Right renal pelvis (tissue), 4 donors: ENCODE data around the gene FHIT. TPM values are rescaled to one million over a fixed set of nuclear protein-coding genes. Genes with fewer than 3 reads are reported as not detected.

Source experiments
- DNase-seq, 4 donors: peaks; one replicate each; pipeline ENCODE4 v3.0.0-alpha.2; 2013; ENCODE audit warnings: low read depth in 4 of 4, low spot score in 3 of 4, missing footprints in 1 of 4
- polyA plus RNA-seq, 4 donors: library from polyadenylated mRNA; unstranded; fragments of 120-200 nt; gene quantifications; one replicate each; pipeline ENCODE4 v1.2.1, GENCODE V29; 2013; ENCODE audit not compliant: insufficient read length in 4 of 4

FHIT gene
- polyA plus RNA-seq, 4 donors: 24.5 to 27.4 (median 26.6) TPM

DNA sequence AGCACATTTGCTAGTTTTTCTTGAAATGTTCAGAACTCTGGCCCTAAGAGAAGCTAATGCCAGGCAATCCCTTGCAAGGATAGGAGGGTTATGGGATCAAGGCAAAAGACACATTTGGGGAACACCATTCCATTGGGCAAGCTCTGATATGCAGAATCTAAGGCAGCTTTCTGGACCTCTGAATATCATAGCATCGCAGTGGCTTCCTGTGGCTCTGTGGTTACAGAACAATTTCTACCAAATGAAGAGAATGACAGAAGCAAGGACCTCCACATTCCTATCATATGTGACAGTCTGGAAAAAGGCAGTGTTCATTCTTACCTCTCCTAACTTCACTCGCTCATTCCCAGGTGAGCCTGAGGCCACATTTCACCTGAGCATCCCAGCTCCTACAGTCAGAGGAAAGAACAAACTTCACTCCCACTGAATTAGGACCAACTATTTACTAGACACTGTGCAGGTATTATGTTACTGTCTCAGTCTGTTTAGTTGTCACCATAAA is 1365.3 kb downstream of the FHIT start:
- no peak for DNase-seq

DNA sequence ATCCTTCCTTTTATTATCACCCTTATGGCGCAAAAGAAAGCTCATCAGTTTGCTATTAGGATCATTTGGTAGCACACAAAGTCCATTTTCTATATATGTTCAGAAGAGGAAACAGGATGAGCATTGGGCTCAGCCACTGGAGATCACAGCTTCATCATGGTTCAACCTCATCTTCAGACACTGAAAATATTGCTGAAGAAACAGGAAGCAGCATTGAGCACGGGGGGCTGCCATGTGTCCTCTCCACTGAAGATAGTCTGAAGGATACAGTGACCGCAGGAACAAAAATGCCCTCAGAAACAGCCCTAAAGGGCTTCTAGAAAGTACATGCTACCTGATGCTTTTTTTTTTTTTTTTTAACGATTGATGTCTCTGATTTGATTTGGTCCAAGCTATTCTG is 1366.2 kb downstream of the FHIT start:
- no peak for DNase-seq

DNA sequence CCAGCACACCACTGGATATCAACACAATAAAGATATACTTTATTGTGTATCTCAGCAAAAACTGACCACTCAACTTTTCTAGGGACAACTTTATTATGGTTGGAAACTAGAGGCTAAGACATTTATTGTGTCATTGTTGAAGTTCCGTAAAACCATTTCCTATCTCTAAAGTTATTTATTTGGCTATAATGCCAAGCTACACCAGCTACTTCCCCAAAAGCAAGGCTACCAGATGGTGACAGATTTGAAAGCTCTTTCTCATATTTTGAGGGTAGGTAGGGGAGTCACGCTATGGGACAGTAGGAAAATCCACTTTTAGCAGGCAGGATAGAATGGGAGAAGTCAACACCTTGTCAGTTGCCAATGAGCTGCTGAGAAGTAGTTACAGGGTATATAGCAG is 1366.8 kb downstream of the FHIT start:
- DNase-seq: no peak

DNA sequence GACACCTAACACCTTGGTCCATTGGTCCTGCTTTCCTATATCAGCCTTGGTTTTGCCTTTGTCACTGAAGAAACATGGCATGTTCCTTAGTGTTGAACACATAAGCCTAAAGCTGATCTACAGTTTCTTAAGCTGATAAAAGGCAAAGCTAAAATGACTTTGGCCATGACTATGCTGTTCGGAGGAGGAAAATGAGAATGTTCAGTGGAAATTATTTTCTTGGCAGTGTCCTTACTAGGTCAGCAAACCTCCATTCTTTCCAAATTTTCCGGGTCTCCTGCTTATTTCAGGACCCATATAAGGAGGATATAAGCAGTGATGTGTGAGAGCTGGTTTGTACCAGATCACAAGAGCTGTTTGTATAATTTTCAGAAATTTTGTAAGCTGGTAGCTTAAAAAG is 1368.5 kb downstream of the FHIT start:
- no peak for DNase-seq

DNA sequence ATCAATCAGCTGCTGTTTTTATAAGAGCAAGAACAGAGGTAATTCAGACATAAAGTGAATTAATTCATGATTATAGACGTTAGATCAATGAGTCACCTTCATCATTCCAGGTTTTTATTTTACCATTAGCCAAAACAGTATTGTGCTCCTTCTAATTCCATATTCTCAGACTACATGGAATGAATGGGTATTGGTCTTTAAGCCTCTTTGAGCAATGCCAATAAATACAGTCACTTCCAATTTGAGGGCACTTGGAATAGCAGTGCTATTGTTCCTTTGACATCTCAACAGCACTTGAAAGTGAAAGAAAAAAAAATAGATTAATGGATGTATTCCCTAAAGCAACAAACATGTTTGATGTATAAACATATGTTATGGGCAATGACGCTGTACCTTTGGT is 1370.5 kb downstream of the FHIT start:
- no peak for DNase-seq

DNA sequence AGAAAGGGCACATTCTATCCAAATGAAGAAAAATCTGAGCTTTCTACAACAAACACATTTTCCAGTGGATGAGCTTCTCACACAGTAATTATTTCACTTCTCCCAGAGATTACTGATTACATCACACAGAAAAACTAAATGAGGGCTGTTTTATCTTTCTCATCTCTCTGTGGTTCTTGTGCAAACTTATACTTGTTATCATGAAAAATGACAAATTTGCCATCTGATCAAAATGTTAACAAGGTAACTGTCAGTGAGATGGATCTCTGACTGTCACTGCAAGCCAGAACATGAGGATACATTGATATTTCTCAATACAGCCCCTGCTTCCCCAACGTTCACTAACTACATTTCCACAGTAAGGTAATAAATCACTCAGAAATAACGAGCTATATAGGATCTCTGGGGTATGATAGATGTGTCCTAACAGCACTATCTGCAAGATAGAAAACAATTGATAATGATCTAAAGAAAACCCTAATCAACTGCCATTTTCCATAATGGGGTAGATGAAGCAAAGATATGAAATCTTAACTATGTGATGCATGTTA is 1372.1 kb downstream of the FHIT start:
- no peak for DNase-seq

DNA sequence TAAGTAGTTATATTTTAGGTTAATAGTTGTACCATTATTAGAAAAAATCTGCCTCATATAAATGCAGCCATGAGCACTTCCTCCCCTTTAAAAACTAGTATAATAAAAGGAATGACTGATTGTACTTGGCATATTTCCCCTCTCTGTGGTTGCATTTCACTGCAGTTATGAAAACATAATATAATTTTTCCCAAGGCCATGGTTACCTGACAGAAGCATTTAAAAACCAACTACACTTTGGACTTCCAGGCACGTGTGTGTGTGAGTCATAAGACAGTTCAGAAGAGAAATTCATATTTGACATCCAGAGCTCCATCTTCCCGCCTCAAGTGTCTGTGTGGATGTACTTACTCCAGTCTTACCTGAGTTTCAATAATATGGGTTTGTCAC is 1373.2 kb downstream of the FHIT start:
- DNase-seq: no peak

DNA sequence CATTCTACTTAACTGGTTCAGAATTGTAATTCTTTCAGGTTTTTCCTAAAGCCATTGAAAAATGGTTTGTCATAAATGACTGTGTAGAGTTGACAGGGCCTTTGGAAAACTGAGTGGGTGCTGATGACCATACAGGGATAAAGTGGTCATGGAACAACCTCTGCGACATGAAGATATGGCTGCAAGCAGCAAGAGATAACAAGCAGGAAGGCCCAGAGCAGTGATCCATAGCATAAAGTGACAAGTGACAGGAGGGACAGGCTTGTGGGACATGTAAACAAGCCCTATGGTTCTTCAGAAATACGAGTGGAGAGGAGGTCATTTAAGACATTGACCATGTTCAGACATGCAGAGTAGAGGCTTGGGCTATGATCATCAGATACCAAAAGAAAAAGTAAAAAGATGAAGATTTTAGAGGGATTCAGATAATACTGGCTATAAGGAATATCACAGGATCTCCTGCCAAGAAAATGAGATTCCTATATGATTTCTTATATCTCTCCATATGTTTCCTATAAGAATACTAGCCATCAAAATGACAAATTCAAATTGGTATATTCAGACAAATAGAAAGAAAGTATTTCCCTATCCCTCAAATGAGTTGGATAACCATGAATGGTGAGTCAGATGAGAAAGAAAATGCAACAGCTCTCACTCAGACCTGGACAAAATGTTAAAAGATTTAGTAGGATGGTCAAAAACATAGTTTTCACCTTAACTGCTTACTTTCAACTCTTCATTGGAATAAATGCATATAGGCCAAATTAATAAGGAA is 1373.8 kb downstream of the FHIT start:
- DNase-seq: no peak

DNA sequence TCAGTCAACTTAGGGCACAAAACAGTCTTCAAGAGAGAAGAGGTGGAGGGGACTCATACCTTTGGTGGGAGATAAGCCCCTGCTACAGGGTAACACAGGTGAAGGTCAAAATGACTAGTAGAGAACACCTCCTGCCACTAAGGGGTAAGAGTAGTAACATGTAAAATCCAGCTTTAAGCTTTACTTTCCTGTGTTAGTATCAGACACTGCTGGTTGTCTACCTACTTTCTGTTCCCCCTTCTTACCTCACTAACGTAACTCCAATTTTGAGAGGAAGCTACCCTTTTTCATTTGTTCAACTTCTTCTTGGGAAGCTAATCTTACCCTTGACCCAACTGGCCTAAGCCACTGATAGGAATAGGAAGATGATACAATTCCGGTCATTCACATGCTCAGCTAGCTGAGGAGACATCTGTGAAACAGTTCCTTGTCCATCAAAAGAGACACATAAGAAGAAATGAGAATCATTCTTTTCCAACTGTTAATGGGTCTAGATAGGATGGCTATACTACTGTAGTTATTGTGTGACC is 1374.7 kb downstream of the FHIT start:
- DNase-seq: no peak

DNA sequence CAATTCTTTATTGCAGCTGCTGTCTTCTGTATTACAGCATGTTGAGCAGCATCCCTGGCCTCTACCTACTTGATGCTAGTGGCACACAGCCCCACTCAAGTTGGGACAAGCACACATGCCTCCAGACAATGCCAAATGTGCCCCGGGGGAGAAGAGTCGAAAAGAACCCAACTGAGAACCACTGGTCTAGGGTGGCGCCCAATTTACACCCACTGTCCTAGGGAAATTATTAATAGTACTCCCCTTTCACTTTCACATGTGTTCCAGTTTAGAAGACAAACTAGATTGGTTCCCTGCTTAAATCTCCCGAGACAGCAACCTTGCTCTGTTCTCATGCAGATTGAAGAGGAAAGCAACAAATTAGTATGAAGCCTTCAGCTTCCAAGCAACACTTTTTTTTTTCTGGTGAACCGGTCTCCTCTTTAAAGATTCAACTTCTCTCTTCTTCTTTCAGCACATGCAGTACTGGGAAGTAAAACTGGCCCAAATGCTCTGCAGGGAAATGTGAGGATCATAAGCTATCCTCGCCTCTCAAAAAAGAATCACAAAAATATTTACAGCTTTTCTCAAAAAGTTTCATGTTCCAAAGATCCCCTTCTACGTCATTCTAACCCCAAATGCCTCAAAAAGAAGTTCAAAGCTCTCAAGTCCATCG is 1377.5 kb downstream of the FHIT start:
- no peak for DNase-seq

DNA sequence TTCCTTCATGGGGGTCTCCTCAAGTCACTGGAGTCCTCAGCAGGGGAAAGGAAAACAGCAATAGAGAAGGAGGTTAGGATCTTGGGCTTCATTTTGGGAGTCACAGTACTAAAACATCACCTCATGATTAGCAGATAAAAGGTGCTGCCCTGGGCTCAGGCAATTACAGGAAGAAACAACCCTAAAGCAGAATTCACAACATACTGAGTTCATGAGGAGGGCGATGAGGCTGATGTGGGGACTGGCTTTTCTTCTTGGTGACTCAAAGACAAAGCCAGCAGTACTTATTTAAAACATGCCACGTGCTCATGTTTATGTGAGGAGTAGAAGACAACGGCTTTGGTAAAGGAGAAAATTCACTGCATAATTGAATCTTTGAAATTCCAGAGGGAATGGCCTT is 1379.1 kb downstream of the FHIT start:
- no peak for DNase-seq

DNA sequence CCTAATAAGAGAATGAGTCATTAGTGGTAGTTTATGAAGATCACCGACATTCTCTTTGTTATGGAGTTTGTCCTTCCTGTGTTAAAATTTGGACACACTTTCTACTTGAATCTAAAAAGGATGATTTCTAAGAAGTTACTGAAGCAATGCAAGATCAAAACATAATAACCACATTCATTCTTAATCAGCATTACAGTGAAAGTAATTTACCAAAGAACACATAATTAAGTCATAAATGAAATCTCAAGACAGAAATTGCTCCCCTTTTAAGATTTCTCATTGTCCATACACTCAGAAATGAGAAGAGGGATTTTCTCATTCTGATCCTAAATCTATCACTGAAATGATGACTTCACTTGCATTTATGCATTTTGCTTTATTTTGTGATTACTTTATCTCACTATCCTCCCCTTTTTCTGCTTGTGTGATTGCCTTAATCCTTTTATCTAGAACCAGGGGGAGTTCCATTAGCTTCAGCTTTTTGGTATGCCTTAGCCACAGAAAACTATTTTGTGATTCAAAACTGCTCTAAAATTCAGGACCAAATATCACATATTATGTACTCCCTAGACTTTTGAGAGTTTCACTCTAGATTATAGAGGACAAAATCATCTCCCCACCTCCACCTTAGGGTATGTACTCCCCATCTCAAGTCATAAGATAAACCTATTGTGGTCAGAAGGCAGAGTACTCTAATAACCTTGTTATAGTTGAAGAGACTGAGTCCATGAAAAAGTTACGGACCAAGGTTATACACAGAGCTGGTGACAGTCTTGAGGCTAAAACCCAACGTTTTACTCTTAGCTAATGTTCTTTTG is 1383.9 kb downstream of the FHIT start:
- no peak for DNase-seq

DNA sequence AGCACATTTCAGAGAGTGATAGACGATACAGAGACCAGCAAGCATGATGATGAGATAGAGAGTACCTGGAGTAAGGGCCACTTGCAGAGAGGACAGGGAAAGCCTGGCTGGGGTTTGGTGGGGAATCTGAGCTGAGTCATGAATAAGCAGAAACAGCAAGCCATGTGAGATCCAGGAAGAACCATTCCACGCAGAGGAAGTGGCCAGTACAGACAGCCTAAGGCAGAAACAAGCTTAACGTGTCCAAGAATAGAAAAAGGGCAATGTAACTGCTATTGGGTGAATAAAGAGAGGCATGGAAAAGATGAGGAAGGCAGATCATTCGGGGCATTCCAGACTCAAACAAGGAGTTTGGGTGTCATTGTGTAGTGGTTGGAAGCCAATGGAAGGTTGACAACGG is 1385.2 kb downstream of the FHIT start:
- no peak for DNase-seq

DNA sequence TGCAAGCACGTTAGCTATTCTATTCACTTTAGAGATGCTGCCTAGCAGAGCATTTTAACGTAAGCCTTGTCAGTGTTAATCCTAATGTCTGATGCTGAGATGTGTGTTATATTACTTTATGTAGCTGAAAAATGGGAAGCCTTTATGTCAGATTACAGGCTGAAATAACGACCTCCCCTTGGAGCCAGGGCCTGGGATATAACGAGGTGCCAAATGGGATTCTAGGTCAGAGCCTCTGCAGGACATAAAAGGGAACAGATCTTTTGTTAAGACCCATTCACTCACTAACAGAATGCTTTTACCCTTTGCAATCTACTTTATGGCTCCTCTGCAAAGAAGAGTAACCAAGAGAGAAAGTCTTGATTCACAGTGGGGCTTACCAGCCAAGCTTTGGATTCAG is 1385.9 kb downstream of the FHIT start:
- DNase-seq: no peak

DNA sequence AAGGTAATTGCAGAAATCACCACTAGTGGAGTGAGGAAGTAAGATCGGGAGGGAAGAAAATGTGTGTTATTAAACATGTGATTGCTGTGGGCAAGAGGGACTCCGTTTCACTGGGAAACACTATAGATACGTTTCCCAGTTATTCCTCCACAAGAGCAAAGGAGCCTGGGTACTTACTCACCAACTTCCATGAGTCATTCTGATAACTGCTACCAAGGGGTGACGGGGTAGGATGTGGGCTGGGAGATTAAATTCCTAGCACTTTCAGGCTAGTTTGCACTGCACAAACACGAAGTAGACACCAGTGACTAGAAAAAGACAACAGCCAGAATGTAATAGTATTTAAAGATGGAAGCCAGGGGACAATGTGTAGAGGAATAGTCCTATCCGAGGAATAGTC is 1388.6 kb downstream of the FHIT start:
- no peak for DNase-seq

DNA sequence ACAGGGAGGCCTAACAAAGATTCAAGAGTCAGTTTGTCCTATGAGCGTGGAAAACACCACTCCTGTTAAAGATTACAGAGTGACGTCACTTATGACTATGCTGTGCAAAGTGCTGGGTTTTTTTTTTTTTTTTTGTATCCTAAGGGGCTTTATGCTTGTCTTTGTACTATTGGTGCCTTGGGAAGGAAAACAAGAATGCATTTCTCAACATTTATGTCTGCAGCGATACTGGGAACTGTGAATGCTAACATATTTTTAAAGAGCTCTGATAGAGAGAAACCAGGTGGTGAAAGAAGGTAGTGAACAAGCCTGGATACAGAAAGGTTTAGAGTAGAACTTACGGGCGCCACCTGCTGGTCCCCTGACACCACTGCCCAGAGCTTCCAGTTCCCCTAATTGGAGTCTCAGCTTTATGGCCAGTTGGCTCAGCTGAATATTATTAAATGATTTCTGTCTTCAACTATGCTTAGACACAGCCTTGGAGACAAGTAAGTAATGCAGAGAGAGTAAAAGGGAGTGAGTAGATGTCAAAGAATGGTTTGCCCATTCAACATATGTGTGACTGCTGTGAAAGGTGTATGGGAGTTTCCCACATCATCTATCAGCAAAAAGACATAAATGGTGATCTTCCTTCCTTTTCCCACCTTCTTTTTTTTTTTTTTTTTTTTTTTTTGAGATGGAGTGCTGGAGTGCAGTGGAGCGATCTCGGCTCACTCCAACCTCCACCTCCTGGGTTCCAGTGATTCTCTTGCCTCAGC is 1393.5 kb downstream of the FHIT start:
- DNase-seq: peak; percentile 61 to 75 (median 66)

DNA sequence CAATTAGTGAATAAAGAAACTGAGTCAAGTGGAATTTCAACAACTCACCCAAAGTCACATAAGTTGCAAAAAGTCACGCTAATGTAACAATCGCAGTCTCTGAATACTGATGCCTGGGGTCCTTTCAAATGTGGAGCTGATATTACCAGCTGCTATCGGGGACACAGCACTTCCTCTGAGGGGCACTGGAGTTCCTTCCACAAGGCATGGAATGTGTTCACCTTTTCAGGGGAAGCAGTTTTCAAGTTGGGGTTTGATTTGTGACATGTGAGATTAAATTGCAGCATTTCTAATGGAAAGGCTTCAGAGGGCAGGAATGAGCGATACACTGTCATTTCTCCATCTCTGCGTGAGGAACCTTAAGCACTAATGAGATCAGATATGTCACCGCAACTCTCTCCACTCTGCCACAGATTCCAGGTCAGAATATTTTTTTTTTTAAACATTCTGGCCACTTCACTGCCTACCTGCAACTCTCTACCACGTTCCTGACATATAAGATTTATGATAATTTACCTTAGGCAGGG is 1394.3 kb downstream of the FHIT start:
- DNase-seq: no peak

DNA sequence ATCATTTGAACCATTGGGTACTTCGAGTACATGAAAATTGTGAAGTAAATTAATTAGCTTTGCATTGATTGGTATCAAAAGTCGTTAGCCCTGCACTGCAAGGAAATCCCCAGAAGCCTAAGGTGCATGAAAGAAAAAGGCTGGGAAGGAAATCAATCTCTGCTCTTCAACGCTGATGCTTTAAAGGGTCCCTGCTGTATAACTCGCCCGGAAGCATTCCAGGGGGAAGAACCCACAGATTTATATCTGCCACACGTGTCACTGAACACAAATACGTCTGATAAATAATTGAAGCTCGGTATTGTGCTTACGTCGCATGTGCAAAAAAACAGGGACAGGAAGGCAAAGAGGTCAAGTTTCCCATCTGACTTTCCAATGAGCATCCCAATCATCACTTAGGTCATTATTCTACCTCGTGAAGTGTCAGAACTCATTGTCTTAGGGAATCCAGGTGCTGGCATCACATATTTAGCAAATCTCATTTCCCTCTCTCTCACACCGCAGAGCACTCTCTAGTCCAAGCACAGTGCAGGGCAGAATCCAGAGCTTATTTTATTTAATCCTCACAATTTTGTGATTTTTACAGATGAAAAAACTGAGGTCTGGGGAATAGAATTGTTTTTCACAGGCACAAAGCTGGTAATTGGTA is 1397.1 kb downstream of the FHIT start:
- no peak for DNase-seq

DNA sequence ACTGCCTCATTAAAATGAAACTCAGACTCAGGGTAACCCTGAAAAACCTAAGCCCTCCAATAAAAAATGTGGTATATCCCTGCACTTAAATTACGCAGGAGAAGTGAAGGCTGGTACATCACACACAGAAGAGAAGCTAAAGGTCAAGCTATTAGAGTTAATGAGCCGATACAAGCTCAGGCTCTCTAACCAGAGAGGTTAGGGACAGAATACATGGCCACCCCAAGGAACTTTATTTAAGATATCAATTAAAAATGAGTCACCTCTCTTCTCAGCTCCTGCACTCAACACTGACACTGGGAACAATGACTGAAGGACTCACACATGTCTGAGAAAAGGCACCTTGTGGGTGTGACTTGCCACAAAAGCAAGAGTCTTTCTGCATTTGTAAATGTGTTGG is 1400.8 kb downstream of the FHIT start:
- peak in 2 of 4 donors; percentile 6 to 28 for DNase-seq
